ENCODE data around the gene GAD2. TPM values are rescaled to one million over a fixed set of nuclear protein-coding genes. Genes with fewer than 3 reads are reported as not detected.

The GAD2 gene
- not detected for total RNA-seq

GRCh38 chr10:26216585-26217395 lies at the start of gene GAD2:
TSS of gene GAD2 (plus strand) at chr10:26216774. CDS start at chr10:26216810, 36 bp downstream.
- DNase-seq (ENCODE audit: low spot score) (no peak), ATAC-seq (no peak)
- H3K4me3 Mint-ChIP-seq = peak within 1 kb of the TSS; percentile 9
- peaks cover 4% of the 10 kb centered on the region for H3K36me3 Mint-ChIP-seq
- H3K9me3 Mint-ChIP-seq = no peaks in the 10 kb centered on the region
- H3K4me1 Mint-ChIP-seq (ENCODE audit: low read depth in 2 of 2) = peaks cover 7 to 12% of the 10 kb centered on the region in 2 donors
- no peak within 1 kb of the TSS for H3K27ac Mint-ChIP-seq
- H3K27me3 Mint-ChIP-seq = peaks cover 67 to 87% of the 10 kb centered on the region in 2 donors

DNA sequence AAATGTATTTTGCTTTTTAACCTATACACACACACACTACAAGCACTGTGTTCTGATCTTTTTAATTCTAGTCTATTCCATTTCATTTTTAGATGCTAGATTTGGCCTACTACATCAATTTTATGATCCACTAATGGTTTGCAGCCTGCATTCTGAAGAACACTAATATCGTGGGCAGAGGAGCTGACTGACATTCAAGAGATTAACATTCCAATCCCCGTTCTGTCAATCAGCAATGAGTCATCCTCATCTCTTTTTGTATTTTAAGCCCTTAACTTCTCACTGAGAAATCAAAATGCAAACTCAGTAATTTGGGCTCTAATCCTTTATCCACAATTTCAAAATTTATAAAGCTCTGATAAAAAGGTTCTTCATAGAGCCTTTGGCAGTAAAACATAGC lies 47.1 kb upstream of the GAD2 start:
- Mint-ChIP-seq H3K36me3 (no peaks in the 10 kb centered on the region), H3K9me3 (no peaks in the 10 kb centered on the region), H3K27ac (no peak overlapping the region), H3K4me1 (ENCODE audit: low read depth in 2 of 2) (no peaks in the 10 kb centered on the region), H3K4me3 (no peak overlapping the region), H3K27me3 (peaks cover 21 to 39% of the 10 kb centered on the region in 2 donors)
- ATAC-seq (no peak), DNase-seq (ENCODE audit: low spot score) (no peak)

DNA sequence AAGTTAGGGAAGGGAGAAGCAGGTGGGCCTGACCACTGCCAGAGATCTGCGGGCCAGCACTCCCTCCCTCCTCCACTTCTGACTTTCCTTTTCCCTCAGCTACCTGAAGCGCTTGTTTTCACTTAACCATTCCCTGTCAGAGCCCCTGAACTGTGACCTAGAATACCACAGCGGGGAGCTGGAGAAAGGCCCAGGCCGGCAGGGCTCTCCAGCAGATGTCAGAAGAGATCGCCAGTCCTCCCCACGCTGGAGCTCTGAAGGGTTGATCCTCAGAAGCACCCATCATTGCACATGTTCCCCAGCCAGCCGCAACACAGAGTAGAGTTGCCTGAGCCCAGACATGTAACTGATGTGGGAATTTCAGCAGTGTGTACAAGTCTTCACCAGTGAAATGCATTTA lies 44.4 kb upstream of the GAD2 start:
- no peak overlapping the region for H3K4me3 Mint-ChIP-seq
- H3K36me3 Mint-ChIP-seq = no peaks in the 10 kb centered on the region
- no peaks in the 10 kb centered on the region for H3K9me3 Mint-ChIP-seq
- H3K4me1 Mint-ChIP-seq (ENCODE audit: low read depth in 2 of 2) = no peaks in the 10 kb centered on the region
- peaks cover 15 to 33% of the 10 kb centered on the region in 2 donors for H3K27me3 Mint-ChIP-seq
- ATAC-seq (no peak), DNase-seq (ENCODE audit: low spot score) (no peak)
- H3K27ac Mint-ChIP-seq = no peak overlapping the region

DNA sequence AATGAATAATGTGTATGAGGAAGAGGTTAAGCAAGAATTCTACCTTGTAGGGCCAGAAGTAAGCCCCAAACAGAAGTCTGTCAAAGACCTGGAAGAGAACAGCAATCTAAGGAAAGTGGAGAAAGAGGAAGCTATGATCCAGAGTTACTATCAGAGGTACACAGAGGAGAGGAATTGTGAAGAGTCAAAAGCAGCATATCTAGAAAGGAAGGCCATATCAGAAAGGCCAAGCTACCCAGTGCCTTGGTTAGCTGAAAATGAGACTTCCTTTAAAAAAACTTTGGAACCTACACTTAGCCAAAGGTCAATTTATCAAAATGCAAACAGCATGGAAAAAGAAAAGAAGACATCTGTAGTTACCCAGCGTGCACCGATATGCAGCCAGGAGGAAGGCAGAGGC lies 42.7 kb upstream of the GAD2 start:
- DNase-seq (ENCODE audit: low spot score) = no peak
- H3K4me1 Mint-ChIP-seq (ENCODE audit: low read depth in 2 of 2) = no peaks in the 10 kb centered on the region
- no peak overlapping the region for H3K4me3 Mint-ChIP-seq
- H3K27ac Mint-ChIP-seq = no peak overlapping the region
- no peak for ATAC-seq
- H3K36me3 Mint-ChIP-seq = no peaks in the 10 kb centered on the region
- no peaks in the 10 kb centered on the region for H3K9me3 Mint-ChIP-seq
- H3K27me3 Mint-ChIP-seq = peaks cover 15 to 33% of the 10 kb centered on the region in 2 donors

- Mint-ChIP-seq H3K27ac (no peak overlapping the region), H3K4me3 (no peak overlapping the region), H3K36me3 (no peaks in the 10 kb centered on the region), H3K4me1 (ENCODE audit: low read depth in 2 of 2) (no peaks in the 10 kb centered on the region), H3K9me3 (no peaks in the 10 kb centered on the region), H3K27me3 (peaks cover 8 to 22% of the 10 kb centered on the region in 2 donors)
- DNase-seq (ENCODE audit: low spot score) = no peak
- peak; percentile 9 to 59 for ATAC-seq
These were observed 39.2 kb upstream of the GAD2 start for GRCh38 chr10:26177341-26177740.

- ATAC-seq (no peak), DNase-seq (ENCODE audit: low spot score) (no peak)
- no peaks in the 10 kb centered on the region for H3K9me3 Mint-ChIP-seq
- no peaks in the 10 kb centered on the region for H3K4me1 Mint-ChIP-seq (ENCODE audit: low read depth in 2 of 2)
- H3K4me3 Mint-ChIP-seq = no peak overlapping the region
- no peak overlapping the region for H3K27ac Mint-ChIP-seq
- H3K36me3 Mint-ChIP-seq = no peaks in the 10 kb centered on the region
- peaks cover 14 to 19% of the 10 kb centered on the region in 2 donors for H3K27me3 Mint-ChIP-seq
These were observed 22.3 kb upstream of the GAD2 start for GRCh38 chr10:26194275-26194674.

GRCh38 chr10:26197248-26197647 lies 19.3 kb upstream of the GAD2 start:
- H3K27me3 Mint-ChIP-seq = peaks cover 8 to 9% of the 10 kb centered on the region in 2 donors
- H3K4me3 Mint-ChIP-seq = no peak overlapping the region
- no peaks in the 10 kb centered on the region for H3K4me1 Mint-ChIP-seq (ENCODE audit: low read depth in 2 of 2)
- no peak overlapping the region for H3K27ac Mint-ChIP-seq
- DNase-seq (ENCODE audit: low spot score) = no peak
- no peak for ATAC-seq
- H3K9me3 Mint-ChIP-seq = no peaks in the 10 kb centered on the region
- H3K36me3 Mint-ChIP-seq = no peaks in the 10 kb centered on the region

GRCh38 chr10:26198119-26198518 lies 18.5 kb upstream of the GAD2 start:
- peaks cover 8 to 9% of the 10 kb centered on the region in 2 donors for H3K27me3 Mint-ChIP-seq
- no peaks in the 10 kb centered on the region for H3K36me3 Mint-ChIP-seq
- ATAC-seq (no peak), DNase-seq (ENCODE audit: low spot score) (no peak)
- no peak overlapping the region for H3K4me3 Mint-ChIP-seq
- H3K9me3 Mint-ChIP-seq = no peaks in the 10 kb centered on the region
- no peaks in the 10 kb centered on the region for H3K4me1 Mint-ChIP-seq (ENCODE audit: low read depth in 2 of 2)
- H3K27ac Mint-ChIP-seq = no peak overlapping the region

DNA sequence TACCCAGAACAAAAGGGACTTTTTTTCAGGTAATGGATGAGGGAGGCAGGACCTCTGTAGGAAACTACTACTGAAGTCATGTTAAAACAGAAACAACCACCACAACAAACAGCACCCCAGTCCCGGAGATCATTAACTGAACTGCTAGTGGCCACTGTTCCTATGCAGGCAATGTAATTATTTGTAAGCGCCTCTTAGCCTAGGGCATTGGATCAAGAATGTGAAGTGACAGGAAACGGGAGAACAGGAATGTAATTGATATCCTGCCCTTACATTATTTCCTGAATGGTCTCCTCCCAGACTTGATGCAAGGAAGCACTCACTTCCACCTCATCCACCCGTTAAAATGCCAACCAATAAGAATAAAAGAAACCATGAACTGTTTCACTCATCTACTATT lies 16.7 kb upstream of the GAD2 start:
- Mint-ChIP-seq H3K27ac (no peak overlapping the region), H3K4me3 (no peak overlapping the region), H3K9me3 (no peaks in the 10 kb centered on the region), H3K36me3 (no peaks in the 10 kb centered on the region), H3K4me1 (ENCODE audit: low read depth in 2 of 2) (no peaks in the 10 kb centered on the region), H3K27me3 (peaks cover 17 to 23% of the 10 kb centered on the region in 2 donors)
- ATAC-seq (no peak), DNase-seq (ENCODE audit: low spot score) (no peak)

- Mint-ChIP-seq H3K9me3 (no peaks in the 10 kb centered on the region), H3K4me3 (no peak overlapping the region), H3K27me3 (peaks cover 15 to 16% of the 10 kb centered on the region in 2 donors), H3K36me3 (no peaks in the 10 kb centered on the region), H3K4me1 (ENCODE audit: low read depth in 2 of 2) (no peaks in the 10 kb centered on the region), H3K27ac (no peak overlapping the region)
- DNase-seq (ENCODE audit: low spot score) (no peak), ATAC-seq (no peak)
These were observed 11.4 kb upstream of the GAD2 start for GRCh38 chr10:26205223-26205622.

- Mint-ChIP-seq H3K4me3 (no peak overlapping the region), H3K27me3 (peaks cover 44 to 45% of the 10 kb centered on the region in 2 donors), H3K36me3 (no peaks in the 10 kb centered on the region), H3K9me3 (no peaks in the 10 kb centered on the region), H3K27ac (no peak overlapping the region), H3K4me1 (ENCODE audit: low read depth in 2 of 2) (peaks cover 7 to 8% of the 10 kb centered on the region in 2 donors)
- ATAC-seq (no peak), DNase-seq (ENCODE audit: low spot score) (no peak)
These were observed 4.7 kb upstream of the GAD2 start for GRCh38 chr10:26211781-26212444.

- DNase-seq (ENCODE audit: low spot score) (no peak), ATAC-seq (no peak)
- Mint-ChIP-seq H3K9me3 (no peaks in the 10 kb centered on the region), H3K27ac (no peak overlapping the region), H3K36me3 (no peaks in the 10 kb centered on the region), H3K4me3 (no peak overlapping the region), H3K4me1 (ENCODE audit: low read depth in 2 of 2) (peaks cover 7 to 8% of the 10 kb centered on the region in 2 donors), H3K27me3 (peaks cover 45 to 50% of the 10 kb centered on the region in 2 donors)
These were observed 4.1 kb upstream of the GAD2 start for GRCh38 chr10:26212511-26212910.

- Mint-ChIP-seq H3K27ac (no peak overlapping the region), H3K27me3 (peaks cover 46 to 53% of the 10 kb centered on the region in 2 donors), H3K4me1 (ENCODE audit: low read depth in 2 of 2) (peaks cover 7 to 8% of the 10 kb centered on the region in 2 donors), H3K36me3 (peaks cover under 1% of the 10 kb centered on the region), H3K4me3 (no peak overlapping the region), H3K9me3 (no peaks in the 10 kb centered on the region)
- no peak for ATAC-seq
- no peak for DNase-seq (ENCODE audit: low spot score)
These were observed 3.3 kb upstream of the GAD2 start for GRCh38 chr10:26213157-26213800.

DNA sequence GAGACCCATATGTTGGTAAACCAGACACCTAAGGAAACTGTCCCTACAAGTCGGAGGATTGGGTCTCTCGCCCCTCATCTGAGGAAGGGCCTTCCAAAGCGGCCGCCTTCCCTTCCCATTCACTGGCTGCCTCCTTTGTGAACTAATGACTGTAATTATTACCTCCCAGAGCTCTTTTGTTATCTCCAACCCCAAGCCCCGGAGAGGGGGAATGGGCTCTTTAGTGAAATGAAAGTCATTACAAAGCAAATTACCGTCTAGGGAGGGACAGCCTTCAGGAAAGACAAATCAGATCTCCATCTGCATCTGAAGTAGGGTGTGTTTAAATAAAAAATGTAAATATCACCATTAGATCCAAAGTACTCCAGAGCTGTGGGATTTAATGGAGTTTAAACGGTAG lies 2.6 kb upstream of the GAD2 start:
- Mint-ChIP-seq H3K4me1 (ENCODE audit: low read depth in 2 of 2) (peaks cover 7 to 12% of the 10 kb centered on the region in 2 donors), H3K27me3 (peaks cover 53 to 60% of the 10 kb centered on the region in 2 donors)
- ATAC-seq = no peak

More for the DNA sequence above, 2.6 kb upstream of the GAD2 start:
- Mint-ChIP-seq H3K27ac (no peak overlapping the region), H3K9me3 (no peaks in the 10 kb centered on the region), H3K36me3 (peaks cover 4% of the 10 kb centered on the region), H3K4me3 (no peak overlapping the region)
- DNase-seq (ENCODE audit: low spot score) = no peak
